ENCODE results near the gene ASPSCR1. TPM values are rescaled to one million over a fixed set of nuclear protein-coding genes. Genes with fewer than 3 reads are reported as not detected.
A peak's percentile ranks its signal among the peaks of the same experiment; 100 is the strongest.

The ASPSCR1 gene
- total and polyA plus RNA-seq, 2 of the 13 experiments (the other 11 are each of a cell fraction or from before 2014, with no cell fraction given) = 274 to 314 TPM

- TF ChIP-seq MAFK (conservative IDR thresholded peaks at IDR 0.05 in 1 of 2, IDR thresholded peaks at IDR 0.05 in 1 of 2; ENCODE audit: low read length in 2 of 2) (0 out of 4 replicates have a peak, but pooled peaks of 1 of the 2 experiments have one; percentile 37), FOXO1 (CRISPR knock-in tag; IDR thresholded peaks at IDR 0.05) (peak; percentile 81; the same call in 1 of the 2 replicates), KLF16 (CRISPR knock-in tag; IDR thresholded peaks at IDR 0.05) (peak in 1 of 2 experiments; percentile 49; a peak in 1 of 4 replicates), ZNF678 (CRISPR knock-in tag; IDR thresholded peaks at IDR 0.05) (no peak), ZNF383 (CRISPR knock-in tag; IDR thresholded peaks at IDR 0.05; ENCODE audit: borderline replicate concordance) (no peak), NFYB (CRISPR knock-in tag; IDR thresholded peaks at IDR 0.05) (no peak), ZNF543 (CRISPR knock-in tag; IDR thresholded peaks at IDR 0.05) (no peak), ZNF530 (CRISPR knock-in tag; IDR thresholded peaks at IDR 0.05; ENCODE audit: low read depth) (0 out of 2 replicates have a peak, but pooled peaks have one; percentile 79), ZNF839 (CRISPR knock-in tag; IDR thresholded peaks at IDR 0.05; ENCODE audit: borderline replicate concordance) (no peak), RORA (CRISPR knock-in tag; IDR thresholded peaks at IDR 0.05) (no peak), HNF4G (IDR thresholded peaks at IDR 0.05; ENCODE audit: borderline replicate concordance, low read depth, low read length) (peak; percentile 59; the same call in 1 of the 2 replicates), HNF4G (CRISPR knock-in tag; IDR thresholded peaks at IDR 0.05; ENCODE audit: borderline replicate concordance, low read depth) (no peak; the same call in 1 of the 2 replicates), NKX3-1 (CRISPR knock-in tag; IDR thresholded peaks at IDR 0.05) (peak; percentile 43; the same call in 1 of the 2 replicates), ZNF232 (CRISPR knock-in tag; IDR thresholded peaks at IDR 0.05; ENCODE audit: borderline replicate concordance) (peak; percentile 38; the same call in 1 of the 2 replicates), PRDM15 (CRISPR knock-in tag; IDR thresholded peaks at IDR 0.05) (peak; percentile 76; the same call in 1 of the 2 replicates), NCOA1 (CRISPR knock-in tag; IDR thresholded peaks at IDR 0.05) (peak; percentile 7; the same call in 1 of the 2 replicates), ZNF557 (CRISPR knock-in tag; IDR thresholded peaks at IDR 0.05) (0 out of 2 replicates have a peak, but pooled peaks have one; percentile 67), AGO1 (IDR thresholded peaks at IDR 0.05; ENCODE audit: low read depth, low read length, poor library complexity, severe bottlenecking) (peak; percentile 91), ZNF136 (CRISPR knock-in tag; IDR thresholded peaks at IDR 0.05; ENCODE audit: low read depth) (no peak), ZNF263 (CRISPR knock-in tag; IDR thresholded peaks at IDR 0.05) (peak; percentile 96), SOX5 (CRISPR knock-in tag; IDR thresholded peaks at IDR 0.05; ENCODE audit: borderline replicate concordance) (peak; percentile 79; the same call in 1 of the 2 replicates)
- TF ChIP-seq, protein P1, sequence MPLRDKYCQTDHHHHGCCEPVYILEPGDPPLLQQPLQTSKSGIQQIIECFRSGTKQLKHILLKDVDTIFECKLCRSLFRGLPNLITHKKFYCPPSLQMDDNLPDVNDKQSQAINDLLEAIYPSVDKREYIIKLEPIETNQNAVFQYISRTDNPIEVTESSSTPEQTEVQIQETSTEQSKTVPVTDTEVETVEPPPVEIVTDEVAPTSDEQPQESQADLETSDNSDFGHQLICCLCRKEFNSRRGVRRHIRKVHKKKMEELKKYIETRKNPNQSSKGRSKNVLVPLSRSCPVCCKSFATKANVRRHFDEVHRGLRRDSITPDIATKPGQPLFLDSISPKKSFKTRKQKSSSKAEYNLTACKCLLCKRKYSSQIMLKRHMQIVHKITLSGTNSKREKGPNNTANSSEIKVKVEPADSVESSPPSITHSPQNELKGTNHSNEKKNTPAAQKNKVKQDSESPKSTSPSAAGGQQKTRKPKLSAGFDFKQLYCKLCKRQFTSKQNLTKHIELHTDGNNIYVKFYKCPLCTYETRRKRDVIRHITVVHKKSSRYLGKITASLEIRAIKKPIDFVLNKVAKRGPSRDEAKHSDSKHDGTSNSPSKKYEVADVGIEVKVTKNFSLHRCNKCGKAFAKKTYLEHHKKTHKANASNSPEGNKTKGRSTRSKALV (CRISPR knock-in tag; IDR thresholded peaks at IDR 0.05) = peak; percentile 86; the same call in 1 of the 2 replicates
- TF ChIP-seq, protein P2, sequence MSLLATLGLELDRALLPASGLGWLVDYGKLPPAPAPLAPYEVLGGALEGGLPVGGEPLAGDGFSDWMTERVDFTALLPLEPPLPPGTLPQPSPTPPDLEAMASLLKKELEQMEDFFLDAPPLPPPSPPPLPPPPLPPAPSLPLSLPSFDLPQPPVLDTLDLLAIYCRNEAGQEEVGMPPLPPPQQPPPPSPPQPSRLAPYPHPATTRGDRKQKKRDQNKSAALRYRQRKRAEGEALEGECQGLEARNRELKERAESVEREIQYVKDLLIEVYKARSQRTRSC (CRISPR knock-in tag; IDR thresholded peaks at IDR 0.05; ENCODE audit: low read depth) = no peak
Observed at GRCh38 chr17:81994593-81995462, 17.4 kb downstream of the ASPSCR1 start (continued).
